AG04450 (cell line): ENCODE data around the gene MED7. TPM values are rescaled to one million over a fixed set of nuclear protein-coding genes. Genes with fewer than 3 reads are reported as not detected.

Source experiments
- CTCF ChIA-PET: fragments of 300-600, 350-600 bp; formaldehyde crosslinking; extraction: SDS; loops from one replicate; lab custom pipeline; 2022; ENCODE audit warnings: antibody characterized with exemption, inconsistent platforms; lab: Charles Lee
- POLR2A ChIA-PET: fragments of 350-600 bp; formaldehyde crosslinking; extraction: SDS; loops from one replicate; lab custom pipeline; 2021; ENCODE audit warnings: antibody characterized with exemption, inconsistent platforms; lab: Yijun Ruan, JAX
- DNase-seq: peaks from one replicate; pipeline ENCODE4 v3.0.0-alpha.2; 2011; ENCODE audit warnings: low read depth, low spot score
- H3K27ac ChIP-seq: one replicate; pipeline ENCODE4 v1.5.1; 2012; ENCODE audit warnings: low read depth, low read length, control low read depth
- H3K27me3 ChIP-seq: one replicate; pipeline ENCODE4 v1.6.0; 2012; ENCODE audit warnings: low read length; ENCODE audit not compliant: control insufficient read depth, insufficient read depth
- H3K4me3 ChIP-seq: 2 replicates; pipeline ENCODE4 v1.5.1; 2011; ENCODE audit warnings: mild to moderate bottlenecking, low read depth, low read length, control low read depth
- H3K9me3 ChIP-seq: 2 replicates; pipeline ENCODE4 v1.5.1; 2012; ENCODE audit warnings: low read length; ENCODE audit not compliant: control insufficient read depth, insufficient read depth
- CTCF ChIP-seq: IDR thresholded peaks from 2 replicates; pipeline ENCODE4 v1.5.1; 2011; ENCODE audit warnings: low read depth, low read length, control low read depth, inconsistent platforms
- polyA plus RNA-seq: library from polyadenylated mRNA; depleted of rRNA; stranded (reverse); fragments of >200 nt; gene quantifications from 2 replicates; pipeline ENCODE4 v1.2.3, GENCODE V29; 2011

The MED7 gene
- polyA plus RNA-seq, 1 experiment, result 16.4 TPM

- ChIA-PET CTCF (interaction anchor here (1.0 to 1.3 kb wide), 2 partner anchors 19 to 87 kb away, joined by 3 to 8 read pairs; no protein-coding TSS in a partner anchor), POLR2A (no interaction called here)
- Histone ChIP-seq H3K9me3 (no peaks in the 10 kb centered on the region), H3K4me3 (no peak overlapping the region), H3K27me3 (peaks cover 2% of the 10 kb centered on the region), H3K27ac (no peak overlapping the region)
- no peak for TF ChIP-seq CTCF
- no peak for DNase-seq
These were observed 24.6 kb upstream of the MED7 start for GRCh38 chr5:157167214-157167621.

- ChIA-PET POLR2A (no interaction called here), CTCF (interaction anchor here (1.0 to 1.3 kb wide), 2 partner anchors 18 to 88 kb away, joined by 3 to 8 read pairs; no protein-coding TSS in a partner anchor)
- peaks cover 2% of the 10 kb centered on the region for H3K27me3 ChIP-seq
- no peaks in the 10 kb centered on the region for H3K9me3 ChIP-seq
- no peak within 1 kb of the TSS for H3K4me3 ChIP-seq
- DNase-seq, result no peak
- H3K27ac ChIP-seq, result no peak within 1 kb of the TSS
- TF ChIP-seq CTCF, result no peak
These were observed 23.8 kb upstream of the MED7 start, which contains the start of gene GARIN3 for GRCh38 chr5:157166214-157167213. Gene GARIN3 (minus strand): TSS chr5:157166264. CDS start chr5:157166168, 96 bp downstream.

- Histone ChIP-seq H3K9me3 (no peaks in the 10 kb centered on the region), H3K4me3 (no peak overlapping the region), H3K27me3 (peaks cover 2% of the 10 kb centered on the region), H3K27ac (no peak overlapping the region)
- POLR2A ChIA-PET, result no interaction called here
- TF ChIP-seq CTCF, result no peak
- CTCF ChIA-PET, result no interaction called here
- no peak for DNase-seq
These were observed 23.0 kb upstream of the MED7 start for GRCh38 chr5:157165668-157166067.

- ChIA-PET CTCF (no interaction called here), POLR2A (no interaction called here)
- H3K27me3 ChIP-seq, result peaks cover 2% of the 10 kb centered on the region
- H3K9me3 ChIP-seq, result no peaks in the 10 kb centered on the region
- no peak overlapping the region for H3K27ac ChIP-seq
- no peak for TF ChIP-seq CTCF
- H3K4me3 ChIP-seq, result no peak overlapping the region
- DNase-seq, result no peak
These were observed 22.6 kb upstream of the MED7 start for GRCh38 chr5:157165261-157165660.

- TF ChIP-seq CTCF, result no peak
These were observed 21.9 kb upstream of the MED7 start for GRCh38 chr5:157164521-157164920.

More at GRCh38 chr5:157164521-157164920, 21.9 kb upstream of the MED7 start:
- ChIA-PET POLR2A (no interaction called here), CTCF (no interaction called here)
- H3K27ac ChIP-seq, result no peak overlapping the region
- H3K4me3 ChIP-seq, result no peak overlapping the region
- H3K9me3 ChIP-seq, result no peaks in the 10 kb centered on the region
- H3K27me3 ChIP-seq, result peaks cover 2% of the 10 kb centered on the region
- DNase-seq, result no peak
